Adrenal gland (tissue), 12 donors: ENCODE measurements around the gene TENT5C. TPM values are rescaled to one million over a fixed set of nuclear protein-coding genes. Genes with fewer than 3 reads are reported as not detected.

ENCODE experiments used
- DNase-seq, 7 donors: peaks; one replicate each; pipeline ENCODE4 v3.0.0-alpha.2; 2019 to 2020
- H3K27ac ChIP-seq, 5 donors: fragments of 200-600 bp; sonication (generic) in 4 of 5; 1 replicate in 3 of 5; 2 replicates in 2 of 5; pipeline versions ENCODE4 v1.5.1 to v1.8.0; 2016 to 2020; ENCODE audit warnings: mild to moderate bottlenecking in 1 of 5
- H3K27me3 ChIP-seq: fragments of 200-600 bp; 2 replicates; pipeline ENCODE4 v1.8.0; 2021
- H3K36me3 ChIP-seq, 2 donors: fragments of 200-600 bp; replicated peaks in 1 of 2; 1 replicate in 1 of 2; 2 replicates in 1 of 2; pipeline versions ENCODE4 v1.5.1 to v1.8.0; 2018 to 2022
- H3K4me1 ChIP-seq, 2 donors: fragments of 200-600 bp; replicated peaks in 1 of 2; 1 replicate in 1 of 2; 2 replicates in 1 of 2; pipeline versions ENCODE4 v1.5.1 to v1.8.0; 2018 to 2021
- H3K4me3 ChIP-seq, 4 donors: fragments of 200-600 bp; sonication (generic) in 3 of 4; one replicate each; pipeline ENCODE4 v1.5.1; 2016 to 2018
- H3K9me3 ChIP-seq, 3 donors: fragments of 200-600 bp; sonication (generic) in 1 of 3; replicated peaks in 1 of 3; 1 replicate in 2 of 3; 2 replicates in 1 of 3; pipeline versions ENCODE4 v1.5.1 to v1.8.0; 2016 to 2021
- POLR2A ChIP-seq, 2 donors: fragments of 450-650 bp; IDR thresholded peaks; one replicate each; pipeline ENCODE4 v1.6.1; 2017; ENCODE audit warnings: antibody characterized with exemption in 2 of 2, mild to moderate bottlenecking in 2 of 2, moderate library complexity in 1 of 2
- WGBS, 4 donors: extraction: QIAGEN DNeasy Blood & Tissue Kit in 2 of 4; methylation state at CpG; one replicate each; pipeline versions ENCODE4 v1.1.5 to v1.1.7; 2013 to 2017; 5-methylcytosine and 5-hydroxymethylcytosine counted together
- intact Hi-C, 2 donors: fragments of 100-400 bp; cut with DNase I; formaldehyde crosslinking; loops; one replicate each; pipeline versions ENCODE4 v1.14.1 to v1.15.0; 2022 to 2023
- polyA plus RNA-seq, 3 donors: library from polyadenylated mRNA; stranded (reverse); fragments of 200-250 nt in 2 of 3; fragments of 350-450 nt in 1 of 3; fragmentation: Illumina TruSeq in 1 of 3; extraction: RNeasy Lipid Tissue Mini Kit (QIAGEN cat#74804) in 1 of 3; gene quantifications; one replicate each; pipeline ENCODE4 v1.2.3, GENCODE V29; 2013 to 2014
- total RNA-seq, 9 donors: library from RNA; depleted of rRNA in 4 of 9; stranded (reverse); fragments of >200 nt in 4 of 9; fragments of 120-200 nt in 1 of 9; fragmentation: NEBNext Ultra II Directional in 1 of 9; extraction: Animal tissue kit (Norgen Biotek cat#: 25700) in 1 of 9; gene quantifications; one replicate each; pipeline versions ENCODE4 v1.1.0 to v1.2.4, GENCODE V29; 2013 to 2023
- TF ChIP-seq, protein P1 (sequence below), 6 experiments: fragments of 450-650 bp in 4 of 6; fragments of 200-600 bp in 2 of 6; sonication (generic) in 1 of 6; IDR thresholded peaks; 1 replicate in 5 of 6; 2 replicates in 1 of 6; pipeline versions ENCODE4 v1.5.1 to v1.8.0; 2016 to 2021; ENCODE audit warnings: antibody characterized with exemption in 6 of 6, mild to moderate bottlenecking in 2 of 6, moderate library complexity in 1 of 6
- donor health status: healthy with polysubstance abuse.
- donor health status: Bipolar disorder and iron deficiency.
- donor health status: DM: yes; HTN: yes; CAD: no.
- donor health status: DM: no; HTN: no; CAD: no.
- donor health status: DM: no; HTN: no; CAD: no.
- donor health status: DM: yes; HTN: yes; CAD: no.

The TENT5C gene
- total and polyA plus RNA-seq, 12 donors, result 0.54 to 8.5 (median 2.0) TPM

- Histone ChIP-seq H3K9me3 (no peaks in the 10 kb centered on the region), H3K4me1 (no peaks in the 10 kb centered on the region), H3K36me3 (no peaks in the 10 kb centered on the region), H3K27me3 (no peaks in the 10 kb centered on the region), H3K4me3 (no peak overlapping the region), H3K27ac (no peak overlapping the region)
- TF ChIP-seq POLR2A (IDR thresholded peaks at IDR 0.05), result no peak
- TF ChIP-seq, protein P1, sequence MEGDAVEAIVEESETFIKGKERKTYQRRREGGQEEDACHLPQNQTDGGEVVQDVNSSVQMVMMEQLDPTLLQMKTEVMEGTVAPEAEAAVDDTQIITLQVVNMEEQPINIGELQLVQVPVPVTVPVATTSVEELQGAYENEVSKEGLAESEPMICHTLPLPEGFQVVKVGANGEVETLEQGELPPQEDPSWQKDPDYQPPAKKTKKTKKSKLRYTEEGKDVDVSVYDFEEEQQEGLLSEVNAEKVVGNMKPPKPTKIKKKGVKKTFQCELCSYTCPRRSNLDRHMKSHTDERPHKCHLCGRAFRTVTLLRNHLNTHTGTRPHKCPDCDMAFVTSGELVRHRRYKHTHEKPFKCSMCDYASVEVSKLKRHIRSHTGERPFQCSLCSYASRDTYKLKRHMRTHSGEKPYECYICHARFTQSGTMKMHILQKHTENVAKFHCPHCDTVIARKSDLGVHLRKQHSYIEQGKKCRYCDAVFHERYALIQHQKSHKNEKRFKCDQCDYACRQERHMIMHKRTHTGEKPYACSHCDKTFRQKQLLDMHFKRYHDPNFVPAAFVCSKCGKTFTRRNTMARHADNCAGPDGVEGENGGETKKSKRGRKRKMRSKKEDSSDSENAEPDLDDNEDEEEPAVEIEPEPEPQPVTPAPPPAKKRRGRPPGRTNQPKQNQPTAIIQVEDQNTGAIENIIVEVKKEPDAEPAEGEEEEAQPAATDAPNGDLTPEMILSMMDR (IDR thresholded peaks at IDR 0.05), result no peak
- intact Hi-C loops, result no loop called here
- DNase-seq, result no peak
- WGBS, 4 donors, result 94 to 100% (median 96%) methylated on average over 4 of the region's 4 CpGs
Measured at GRCh38 chr1:117653195-117653594, 47.3 kb downstream of the TENT5C start.

- 58 to 65% (median 61%) methylated on average over 11 of the region's 11 CpGs for WGBS, 4 donors
- H3K27me3 ChIP-seq, result no peaks in the 10 kb centered on the region
Measured at GRCh38 chr1:117653732-117654492, 48.1 kb downstream of the TENT5C start.

GRCh38 chr1:117654493-117655219 lies 48.8 kb downstream of the TENT5C start:
- H3K27ac ChIP-seq, result no peak overlapping the region
- no peaks in the 10 kb centered on the region for H3K9me3 ChIP-seq
- no peaks in the 10 kb centered on the region for H3K36me3 ChIP-seq
- H3K4me3 ChIP-seq, result no peak overlapping the region
- DNase-seq, result no peak
- WGBS, 4 donors, result 81 to 86% (median 82%) methylated on average over 6 of the region's 6 CpGs
- no peaks in the 10 kb centered on the region for H3K27me3 ChIP-seq
- TF ChIP-seq, protein P1 (IDR thresholded peaks at IDR 0.05), result no peak
- no peak for TF ChIP-seq POLR2A (IDR thresholded peaks at IDR 0.05)
- no peaks in the 10 kb centered on the region for H3K4me1 ChIP-seq
- intact Hi-C loops, result no loop called here

More at GRCh38 chr1:117653732-117654492, 48.1 kb downstream of the TENT5C start:
- TF ChIP-seq, protein P1 (IDR thresholded peaks at IDR 0.05), result no peak
- TF ChIP-seq POLR2A (IDR thresholded peaks at IDR 0.05), result no peak
- no peaks in the 10 kb centered on the region for H3K4me1 ChIP-seq
- no peak overlapping the region for H3K27ac ChIP-seq
- no peaks in the 10 kb centered on the region for H3K9me3 ChIP-seq
- no peaks in the 10 kb centered on the region for H3K36me3 ChIP-seq
- peak in 2 of 7 donors; percentile 46 to 64 for DNase-seq
- intact Hi-C loops, result no loop called here
- no peak overlapping the region for H3K4me3 ChIP-seq

DNA sequence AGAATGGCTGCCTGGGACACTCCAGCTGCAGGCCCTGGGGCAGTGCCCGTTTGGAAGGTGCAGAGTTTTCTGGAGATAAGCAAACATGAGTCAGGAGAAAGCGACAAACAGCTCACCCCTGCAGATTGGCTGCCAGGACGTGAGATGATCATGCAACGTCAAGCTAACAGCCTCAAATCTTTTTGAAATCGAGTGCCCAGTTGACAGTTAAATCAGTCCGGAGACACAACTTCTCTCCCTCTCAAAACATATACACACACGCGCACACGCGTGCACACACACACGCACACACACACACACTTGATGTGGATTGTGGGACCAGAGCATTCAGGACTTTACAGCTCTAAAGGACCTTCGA lies 49.4 kb downstream of the TENT5C start:
- Histone ChIP-seq H3K4me1 (no peaks in the 10 kb centered on the region), H3K27me3 (no peaks in the 10 kb centered on the region), H3K9me3 (no peaks in the 10 kb centered on the region), H3K4me3 (no peak overlapping the region), H3K27ac (no peak overlapping the region), H3K36me3 (no peaks in the 10 kb centered on the region)
- WGBS, 4 donors, result 82 to 90% (median 86%) methylated on average over 12 of the region's 12 CpGs
- TF ChIP-seq POLR2A (IDR thresholded peaks at IDR 0.05), result no peak
- TF ChIP-seq, protein P1 (IDR thresholded peaks at IDR 0.05), result no peak
- DNase-seq, result peak in 2 of 7 donors; percentile 37 to 48
- intact Hi-C loops, result no loop called here
